T-helper 2 cell (primary cell): ENCODE results near the gene PAXIP1.
"Not testable (repeated sequence)": the region's sequence is repeated elsewhere in the genome, so short reads cannot be mapped to it uniquely, and the experiment has no call there.

Source experiments
- DNase-seq, 5 experiments: peaks; one replicate each; pipeline versions ENCODE4 v3.0.0 to v3.0.0-alpha.2; 2012 to 2022
- total RNA-seq, 2 donors: gene quantifications; one replicate each; lab custom pipeline; 2026; lab: John Stamatoyannopoulos, UW

PAXIP1 gene, protein sequence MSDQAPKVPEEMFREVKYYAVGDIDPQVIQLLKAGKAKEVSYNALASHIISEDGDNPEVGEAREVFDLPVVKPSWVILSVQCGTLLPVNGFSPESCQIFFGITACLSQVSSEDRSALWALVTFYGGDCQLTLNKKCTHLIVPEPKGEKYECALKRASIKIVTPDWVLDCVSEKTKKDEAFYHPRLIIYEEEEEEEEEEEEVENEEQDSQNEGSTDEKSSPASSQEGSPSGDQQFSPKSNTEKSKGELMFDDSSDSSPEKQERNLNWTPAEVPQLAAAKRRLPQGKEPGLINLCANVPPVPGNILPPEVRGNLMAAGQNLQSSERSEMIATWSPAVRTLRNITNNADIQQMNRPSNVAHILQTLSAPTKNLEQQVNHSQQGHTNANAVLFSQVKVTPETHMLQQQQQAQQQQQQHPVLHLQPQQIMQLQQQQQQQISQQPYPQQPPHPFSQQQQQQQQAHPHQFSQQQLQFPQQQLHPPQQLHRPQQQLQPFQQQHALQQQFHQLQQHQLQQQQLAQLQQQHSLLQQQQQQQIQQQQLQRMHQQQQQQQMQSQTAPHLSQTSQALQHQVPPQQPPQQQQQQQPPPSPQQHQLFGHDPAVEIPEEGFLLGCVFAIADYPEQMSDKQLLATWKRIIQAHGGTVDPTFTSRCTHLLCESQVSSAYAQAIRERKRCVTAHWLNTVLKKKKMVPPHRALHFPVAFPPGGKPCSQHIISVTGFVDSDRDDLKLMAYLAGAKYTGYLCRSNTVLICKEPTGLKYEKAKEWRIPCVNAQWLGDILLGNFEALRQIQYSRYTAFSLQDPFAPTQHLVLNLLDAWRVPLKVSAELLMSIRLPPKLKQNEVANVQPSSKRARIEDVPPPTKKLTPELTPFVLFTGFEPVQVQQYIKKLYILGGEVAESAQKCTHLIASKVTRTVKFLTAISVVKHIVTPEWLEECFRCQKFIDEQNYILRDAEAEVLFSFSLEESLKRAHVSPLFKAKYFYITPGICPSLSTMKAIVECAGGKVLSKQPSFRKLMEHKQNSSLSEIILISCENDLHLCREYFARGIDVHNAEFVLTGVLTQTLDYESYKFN
- 13.7 to 23.8 reads per million in 2 donors for total RNA-seq

DNA sequence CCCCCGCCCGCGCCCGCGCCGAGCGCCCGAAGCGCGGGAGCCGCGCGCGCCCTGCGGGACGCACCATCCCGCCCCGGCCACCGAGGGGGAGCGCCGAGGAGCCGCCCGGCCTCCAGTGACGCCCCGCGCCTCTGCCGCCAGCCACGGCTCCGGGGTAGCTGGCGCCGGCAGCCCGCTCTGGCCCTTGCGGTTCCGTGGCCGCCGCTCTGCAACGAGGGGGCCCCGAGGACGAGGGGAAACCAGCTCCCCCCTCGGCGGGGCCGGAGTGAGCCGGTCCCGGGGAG lies at the start of gene PAXIP1:
Gene PAXIP1 (minus strand): TSS at position 33 of the 284 bp plus-strand sequence. CDS start 195 bp downstream, outside the sequence.
- peak in 2 of 5 experiments; percentile 72 to 79 for DNase-seq

DNA sequence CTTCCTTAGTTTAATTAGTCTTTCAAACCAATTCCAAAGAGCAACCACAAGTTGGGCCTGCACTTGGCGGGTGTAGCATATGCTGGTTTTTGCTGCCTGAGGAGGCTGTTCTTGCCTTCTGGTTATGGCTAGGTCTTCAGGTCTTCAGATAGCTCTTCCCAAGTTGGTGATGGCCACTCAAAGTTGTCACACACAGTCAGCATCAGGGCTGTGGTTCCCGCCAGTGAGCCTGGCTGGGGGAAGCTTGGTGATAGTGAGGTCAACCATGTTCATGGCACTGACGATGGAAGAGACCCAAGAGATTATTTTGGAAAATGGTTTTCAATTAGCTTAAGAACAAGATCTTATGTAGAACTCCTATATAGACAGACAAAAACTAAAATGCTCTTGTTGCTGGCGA lies 48.4 kb upstream of the PAXIP1 start:
- DNase-seq, result no peak

DNA sequence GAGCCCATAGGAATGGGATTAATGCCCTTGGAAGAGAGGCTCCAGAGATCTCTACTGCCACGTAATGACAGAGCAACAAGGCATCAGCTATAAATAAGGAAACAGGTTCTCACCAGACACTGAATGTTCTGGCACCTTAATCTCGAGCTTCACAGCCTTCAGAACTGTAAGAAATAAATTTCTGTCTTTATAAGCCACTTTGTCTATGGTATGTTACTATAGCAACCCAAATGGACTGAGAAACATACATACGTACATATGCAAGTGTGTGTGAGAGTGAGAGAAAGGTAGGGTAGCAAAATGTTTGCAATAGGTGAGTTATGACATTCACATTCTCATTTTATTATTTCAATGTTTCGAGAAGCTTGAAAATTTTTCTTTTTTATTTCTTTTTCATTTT lies 45.1 kb upstream of the PAXIP1 start:
- DNase-seq, result no peak

DNA sequence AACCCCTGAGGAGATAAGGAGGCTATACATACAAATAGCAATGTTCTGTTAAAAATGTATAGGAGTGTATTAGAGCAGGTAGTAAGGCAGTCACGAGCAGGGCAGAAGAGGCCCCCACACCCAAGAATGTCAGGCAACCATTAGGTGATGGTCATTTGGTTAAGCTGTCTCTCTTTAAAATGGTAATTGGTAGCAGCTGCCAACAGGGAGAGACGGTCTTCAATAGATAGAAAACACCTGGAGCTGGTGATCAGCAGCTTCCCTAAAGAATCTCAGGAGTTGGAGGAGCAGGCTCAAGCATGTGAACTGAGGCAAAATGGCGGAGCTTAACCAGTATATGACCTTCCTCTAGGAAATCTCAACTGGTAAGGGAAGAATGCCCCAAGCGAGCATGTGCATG lies 40.8 kb upstream of the PAXIP1 start:
- DNase-seq, result no peak

DNA sequence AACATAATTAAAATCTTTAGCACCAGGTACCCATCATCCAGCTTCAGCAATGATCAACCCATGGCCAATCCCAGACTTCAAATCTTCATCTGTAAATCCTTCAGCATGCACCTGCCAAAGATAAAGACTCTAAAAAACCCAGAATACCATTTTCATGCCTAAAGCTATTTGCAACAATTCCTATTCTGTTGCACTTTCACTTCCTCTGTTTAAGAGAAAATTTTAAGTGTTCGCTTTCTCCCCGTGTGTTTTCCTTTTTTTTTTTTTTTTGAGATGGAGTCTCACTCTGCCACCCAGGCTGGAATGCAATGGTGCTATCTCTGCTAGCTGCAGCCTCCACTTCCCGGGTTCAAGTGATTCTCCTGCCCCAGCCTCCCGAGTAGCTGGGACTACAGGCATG lies 35.4 kb upstream of the PAXIP1 start:
- DNase-seq, result no peak

DNA sequence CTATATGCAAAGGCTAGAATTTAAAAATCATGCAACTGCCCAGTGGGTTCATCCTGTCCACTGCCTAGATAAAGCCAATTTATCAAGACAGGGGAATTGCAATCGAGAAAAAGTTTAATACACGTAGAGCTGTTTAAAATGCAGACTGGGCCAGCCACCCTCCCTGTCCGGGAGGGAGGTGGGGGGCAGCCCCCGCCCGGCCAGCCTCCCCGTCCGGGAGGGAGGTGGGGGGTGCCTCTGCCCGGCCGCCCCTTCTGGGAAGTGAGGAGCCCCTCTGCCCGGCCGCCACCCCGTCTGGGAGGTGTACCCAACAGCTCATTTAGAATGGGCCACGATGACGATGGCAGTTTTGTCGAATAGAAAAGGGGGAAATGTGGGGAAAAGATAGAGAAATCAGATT lies 31.6 kb upstream of the PAXIP1 start:
- not testable (repeated sequence) for DNase-seq

DNA sequence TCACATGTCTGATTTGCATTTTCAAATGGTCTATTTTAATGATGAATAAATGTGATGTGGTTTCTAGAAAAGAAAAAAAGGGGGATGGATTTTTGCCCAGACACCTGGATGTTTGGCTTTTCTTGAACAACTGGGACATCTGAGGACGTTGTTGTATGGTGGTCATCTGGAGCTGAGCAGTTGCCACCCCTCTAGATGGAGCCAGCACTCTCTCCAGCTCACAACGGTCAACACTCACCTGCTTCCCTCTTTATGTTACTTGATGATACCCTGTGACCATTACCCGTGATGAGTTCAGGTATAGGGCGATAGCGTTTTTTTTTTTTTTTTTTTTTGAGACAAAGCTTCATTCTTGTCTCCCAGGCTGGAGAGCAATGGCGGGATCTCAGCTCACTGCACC lies 30.1 kb upstream of the PAXIP1 start:
- no peak for DNase-seq

DNA sequence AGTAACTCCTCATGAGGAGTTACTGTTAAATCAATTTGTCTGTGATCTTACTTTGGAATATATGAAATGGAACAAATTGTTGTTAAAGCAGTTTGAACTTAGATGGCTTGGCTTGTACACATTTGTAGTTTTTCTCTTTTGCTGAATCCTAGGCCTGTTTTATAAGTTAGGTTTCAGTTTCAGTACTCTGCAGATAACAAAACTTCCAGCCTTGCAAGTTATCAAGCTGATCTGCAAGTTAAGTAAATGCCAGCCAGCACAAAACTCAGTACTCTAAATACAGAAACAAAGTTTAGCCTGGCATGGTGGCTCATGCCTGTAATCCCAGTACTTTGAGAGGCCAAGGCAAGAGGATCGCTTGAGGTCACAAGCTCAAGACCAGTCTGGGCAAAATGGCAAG lies 25.0 kb upstream of the PAXIP1 start:
- DNase-seq, result peak in 1 of 5 experiments; percentile 71

DNA sequence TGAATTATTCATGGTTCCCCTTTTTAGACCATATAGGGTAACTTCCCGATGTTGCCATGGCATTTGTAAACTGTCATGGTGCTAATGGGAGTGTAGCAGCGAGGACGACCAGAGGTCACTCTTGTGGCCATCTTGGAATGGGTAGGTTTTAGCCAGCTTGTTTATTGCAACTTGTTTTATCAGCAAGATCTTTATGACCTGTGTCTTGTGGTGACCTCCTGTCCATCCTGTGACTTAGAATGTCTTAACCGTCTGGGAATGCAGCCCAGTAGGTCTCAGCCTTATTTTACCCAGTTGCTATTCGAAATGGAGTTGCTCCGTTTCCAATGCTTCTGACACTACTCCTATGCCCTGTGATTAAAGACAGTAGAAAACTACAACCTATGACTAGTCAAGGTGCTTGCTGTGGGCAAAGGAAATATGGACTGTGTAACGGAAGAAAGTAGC lies 18.8 kb upstream of the PAXIP1 start:
- DNase-seq, result no peak

DNA sequence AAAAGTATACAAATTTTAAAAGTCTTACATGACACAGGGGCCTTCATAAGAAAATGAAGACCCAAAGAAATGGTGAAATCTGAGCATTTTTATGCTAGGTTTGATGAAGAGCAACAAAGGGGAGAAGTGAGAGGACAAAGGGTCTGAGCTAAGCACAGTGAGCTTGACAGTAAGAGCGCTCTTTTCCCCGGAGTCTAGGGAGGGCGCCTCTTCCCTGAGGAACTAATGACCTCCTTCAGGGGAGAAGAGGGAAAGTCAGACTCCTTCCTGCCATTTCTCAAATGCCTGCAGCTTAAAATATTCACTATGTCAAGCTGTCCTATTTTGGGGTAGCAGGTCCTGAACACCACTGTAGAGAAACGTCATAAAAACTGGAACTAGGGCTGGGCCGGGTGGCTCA lies 18.1 kb upstream of the PAXIP1 start:
- DNase-seq, result no peak

DNA sequence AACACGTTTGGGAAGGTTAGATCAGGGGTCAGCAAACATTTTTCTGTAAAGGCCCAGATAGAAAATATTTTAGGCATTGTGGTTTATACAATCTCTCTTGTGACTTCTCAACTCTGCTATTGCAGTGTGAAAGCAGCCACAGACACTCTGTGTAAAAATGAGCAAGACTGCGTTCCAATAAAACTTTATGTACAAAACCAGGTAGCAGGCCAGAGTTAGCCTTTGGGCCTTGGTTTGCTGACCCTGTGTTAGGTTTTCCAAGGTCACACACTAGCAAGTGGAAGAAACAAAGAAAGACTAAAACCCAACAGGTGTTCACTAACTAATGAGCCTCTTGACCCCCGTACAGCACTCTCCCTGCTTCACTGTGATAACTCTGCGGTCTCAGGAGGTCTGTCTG lies 14.9 kb upstream of the PAXIP1 start:
- DNase-seq, result no peak

DNA sequence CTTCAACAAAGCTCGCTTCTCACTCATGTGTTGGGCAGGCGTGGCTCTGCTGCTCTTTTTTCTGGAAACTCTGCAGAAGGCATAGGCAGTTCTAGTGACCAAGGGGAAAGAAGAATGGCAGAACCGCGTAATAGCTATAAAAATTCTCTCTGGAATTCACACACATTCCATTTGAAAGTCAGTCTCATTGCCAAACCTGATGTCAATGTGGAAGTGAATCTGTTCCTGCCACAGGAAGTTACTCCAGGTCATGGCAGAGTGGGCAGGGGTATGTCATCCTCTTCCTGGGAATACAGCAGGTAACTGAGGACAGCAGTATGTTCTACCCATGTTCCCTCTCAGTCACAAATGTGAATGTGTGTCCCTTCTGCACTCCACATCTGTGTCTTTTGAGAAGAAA lies 8.2 kb upstream of the PAXIP1 start:
- DNase-seq, result no peak

DNA sequence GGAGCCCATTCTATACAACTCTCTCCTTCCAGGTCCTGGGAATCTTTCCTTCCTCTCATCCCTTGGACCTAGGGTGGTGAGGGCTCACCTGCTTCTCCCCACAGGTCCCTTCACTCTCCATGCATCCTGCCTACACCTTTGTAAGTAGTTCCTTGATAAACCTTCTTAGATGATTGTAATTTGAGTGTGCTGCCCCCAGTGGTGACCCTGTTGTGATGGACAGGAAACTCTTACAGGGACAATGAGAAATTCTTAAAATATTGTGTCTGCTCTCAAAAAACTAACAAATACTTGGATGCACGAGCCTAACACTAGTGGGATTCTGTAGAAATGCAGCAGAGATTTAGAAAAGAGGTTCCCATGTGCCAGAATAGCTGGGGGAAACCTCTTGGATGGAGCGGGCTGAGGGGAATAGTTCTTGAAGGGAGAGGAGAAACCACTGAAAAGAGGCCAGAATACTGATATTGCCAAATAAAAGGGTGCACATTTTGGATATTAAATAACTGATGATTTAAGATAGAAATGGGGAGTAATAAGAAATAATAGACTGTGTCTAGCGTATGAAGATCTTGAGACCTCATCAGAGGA lies 6.7 kb upstream of the PAXIP1 start:
- peak in 1 of 5 experiments; percentile 50 for DNase-seq

DNA sequence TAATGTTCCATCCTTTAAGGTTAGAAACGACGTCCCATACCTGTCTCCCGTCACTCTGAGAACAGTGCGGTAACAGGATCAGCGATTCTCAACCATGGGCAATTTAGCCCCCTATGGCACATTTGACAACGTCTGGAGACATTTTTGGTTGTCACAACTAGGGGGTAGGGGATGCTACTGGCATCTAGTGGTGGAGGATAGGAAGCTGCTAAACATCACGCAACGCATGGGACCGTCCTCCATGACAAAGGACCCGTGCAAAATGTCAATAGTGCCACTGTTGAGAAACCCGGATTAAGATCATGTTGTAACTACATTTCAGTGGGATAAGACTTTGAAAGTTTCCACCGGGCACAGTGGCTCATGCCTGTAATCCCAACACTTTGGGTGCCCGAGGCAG lies 5.0 kb upstream of the PAXIP1 start:
- DNase-seq, result peak in 1 of 5 experiments; percentile 57

DNA sequence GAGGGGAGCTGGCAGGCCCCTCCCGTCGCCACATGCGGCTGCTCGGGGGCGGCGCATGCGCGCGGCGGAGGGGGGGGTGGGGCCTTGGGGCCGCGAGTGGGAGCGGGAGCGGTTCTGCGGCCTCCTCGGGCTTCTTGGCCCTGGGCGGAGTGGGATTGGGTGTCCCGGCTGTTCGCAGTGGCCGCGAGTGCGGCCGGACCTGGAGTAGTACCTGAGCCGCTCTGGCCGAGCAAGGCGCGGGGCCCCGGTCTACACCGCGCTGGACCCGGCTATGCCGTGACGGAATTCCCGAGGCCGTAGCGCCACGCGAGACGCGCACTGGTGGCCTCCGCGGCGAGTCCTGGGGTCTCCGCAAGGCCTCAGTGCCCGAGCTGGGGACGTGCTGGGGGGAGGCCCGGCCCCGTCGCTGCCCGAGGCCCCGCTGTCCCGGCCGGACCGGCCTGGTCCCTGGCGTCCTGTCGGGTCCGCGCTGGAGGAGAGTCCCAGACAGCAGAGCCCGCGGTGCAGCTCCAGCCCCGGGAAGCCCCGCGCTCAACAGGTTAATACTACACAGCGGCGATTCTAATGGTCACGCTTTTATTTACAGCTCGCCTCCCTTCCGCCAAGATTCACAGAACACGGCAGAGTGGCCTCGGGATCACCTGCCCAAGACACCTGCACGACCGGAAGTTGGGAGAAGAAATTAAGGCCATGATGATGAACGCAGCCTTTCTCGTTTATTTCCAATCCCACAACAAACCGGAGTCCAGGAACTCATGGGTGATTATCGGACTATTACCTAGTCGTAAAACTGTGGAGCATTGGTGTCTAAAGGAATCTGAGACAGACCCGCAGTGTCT lies 671 bp upstream of the PAXIP1 start:
- peak; percentile 77 to 89 (median 81) for DNase-seq

DNA sequence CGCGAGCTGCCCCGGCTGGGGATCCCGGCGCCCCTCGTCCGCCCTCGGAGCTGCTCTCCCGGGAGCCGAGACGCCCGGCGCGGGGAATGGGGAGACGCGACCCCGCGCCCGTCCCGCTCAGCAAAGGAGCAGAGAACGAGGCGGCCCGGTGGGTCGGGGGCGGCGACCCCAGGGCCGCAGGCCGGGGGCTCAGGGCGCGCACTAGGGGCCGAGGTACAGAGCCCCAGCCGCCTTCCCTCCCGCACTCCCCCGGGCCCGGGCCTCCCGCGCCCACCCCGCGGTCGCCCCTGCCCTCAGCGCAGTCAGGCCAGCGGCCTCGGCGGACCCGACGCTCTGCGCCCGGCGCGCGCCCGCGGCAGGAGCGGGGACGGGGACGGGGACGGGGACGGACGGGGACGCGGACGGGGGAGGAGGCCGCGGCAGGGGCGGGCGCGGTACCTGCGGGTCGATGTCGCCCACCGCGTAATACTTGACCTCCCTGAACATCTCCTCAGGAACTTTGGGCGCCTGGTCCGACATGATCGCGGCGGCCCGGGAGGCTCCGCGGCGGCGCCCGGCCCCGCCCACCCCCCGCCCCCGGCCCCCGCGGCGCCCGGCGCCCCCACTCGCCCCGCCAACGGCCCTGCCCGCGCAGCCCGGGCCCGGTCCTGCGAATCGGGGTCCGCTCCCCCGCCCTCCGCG lies 373 bp downstream of the PAXIP1 start:
- DNase-seq, result peak in 3 of 5 experiments; percentile 49 to 63 (median 62)

DNA sequence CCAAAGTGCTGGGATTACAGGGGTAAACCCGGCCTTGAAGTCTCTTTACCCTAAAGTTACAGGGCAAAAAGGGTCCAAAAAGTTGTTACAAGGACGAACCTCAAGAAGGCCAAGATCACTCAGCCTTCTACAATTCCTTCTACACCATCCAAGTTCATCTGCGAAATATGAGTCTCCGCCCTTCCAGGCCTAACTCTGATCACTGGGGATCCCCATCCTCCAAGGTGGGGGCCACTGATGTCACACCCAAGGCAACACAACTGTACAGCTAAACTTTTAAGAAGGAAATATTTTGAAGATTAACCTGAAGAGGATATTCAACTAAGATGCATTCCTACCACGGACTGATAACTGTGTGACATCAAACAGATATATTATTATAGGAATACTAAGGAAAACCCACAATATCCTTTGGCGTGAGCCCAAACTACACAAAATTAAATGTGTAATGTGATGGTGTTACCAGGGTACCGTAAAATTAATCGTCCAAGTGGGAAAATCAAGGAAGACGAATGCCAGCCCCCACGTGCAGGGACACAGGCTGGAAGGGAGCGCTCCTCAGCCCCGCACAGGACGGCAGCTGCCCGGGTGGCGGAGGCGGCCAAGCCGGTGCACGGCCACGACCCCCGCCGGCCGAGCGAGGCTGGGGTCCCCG lies 1.0 kb downstream of the PAXIP1 start:
- DNase-seq, result peak in 1 of 5 experiments; percentile 32

DNA sequence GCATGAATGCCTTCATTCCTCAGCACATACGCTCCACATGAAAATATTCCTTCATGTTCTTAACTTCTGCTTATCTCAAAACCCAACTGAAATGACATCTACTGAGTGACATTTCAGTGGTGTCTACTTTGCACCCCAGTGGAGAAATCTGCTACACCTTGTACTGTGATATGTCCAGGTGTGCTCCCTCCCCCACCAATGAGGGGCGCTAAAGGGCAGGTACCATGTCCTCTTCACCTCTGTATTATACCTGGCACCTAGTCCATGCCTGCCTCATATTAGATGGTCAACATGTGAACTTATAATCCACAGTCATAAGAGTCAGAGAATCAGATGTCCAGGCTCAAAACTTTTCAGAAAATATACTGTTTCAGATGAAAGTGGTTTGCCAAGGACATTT lies 2.1 kb downstream of the PAXIP1 start:
- DNase-seq, result peak in 1 of 5 experiments; percentile 32

DNA sequence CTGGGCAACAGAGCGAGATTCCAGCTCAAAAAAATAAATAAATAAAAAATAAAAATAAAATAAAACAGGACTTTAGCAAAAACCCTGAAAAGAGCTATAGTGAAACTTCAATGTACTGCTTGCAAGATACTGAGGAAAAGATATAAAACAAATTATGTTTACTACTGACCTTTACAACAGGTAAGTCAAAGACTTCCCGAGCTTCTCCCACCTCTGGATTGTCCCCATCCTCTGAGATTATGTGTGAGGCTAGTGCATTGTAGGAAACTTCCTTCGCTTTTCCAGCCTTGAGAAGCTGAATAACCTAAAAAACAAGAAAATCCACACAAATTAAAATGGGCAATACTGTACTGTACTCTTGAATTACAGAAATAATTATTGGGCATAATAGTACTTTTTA lies 4.4 kb downstream of the PAXIP1 start:
- DNase-seq, result no peak

DNA sequence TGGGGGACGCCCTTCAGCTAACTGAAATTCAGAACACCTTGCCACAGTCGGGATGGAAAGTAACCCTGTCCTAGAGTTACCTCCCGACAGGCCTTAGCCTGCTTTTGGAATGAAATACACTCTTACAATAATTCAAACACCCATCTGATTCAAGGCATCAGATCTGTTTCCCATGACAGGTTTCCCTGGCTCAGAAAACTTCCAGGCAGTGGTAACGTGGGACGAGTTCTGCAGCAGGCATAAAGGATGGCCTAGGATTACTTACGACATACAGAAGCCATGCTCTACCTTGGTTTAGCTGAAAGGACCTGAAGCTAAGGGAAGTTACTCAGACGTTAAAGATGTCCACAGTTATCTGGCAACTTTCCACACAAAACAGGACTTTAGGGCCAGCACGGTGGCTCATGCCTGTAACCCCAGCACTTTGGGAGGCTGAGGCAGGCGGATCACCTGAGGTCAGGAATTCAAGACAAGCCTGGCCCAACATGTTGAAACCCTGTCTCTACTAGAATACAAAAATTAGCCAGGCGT lies 5.0 kb downstream of the PAXIP1 start:
- no peak for DNase-seq

DNA sequence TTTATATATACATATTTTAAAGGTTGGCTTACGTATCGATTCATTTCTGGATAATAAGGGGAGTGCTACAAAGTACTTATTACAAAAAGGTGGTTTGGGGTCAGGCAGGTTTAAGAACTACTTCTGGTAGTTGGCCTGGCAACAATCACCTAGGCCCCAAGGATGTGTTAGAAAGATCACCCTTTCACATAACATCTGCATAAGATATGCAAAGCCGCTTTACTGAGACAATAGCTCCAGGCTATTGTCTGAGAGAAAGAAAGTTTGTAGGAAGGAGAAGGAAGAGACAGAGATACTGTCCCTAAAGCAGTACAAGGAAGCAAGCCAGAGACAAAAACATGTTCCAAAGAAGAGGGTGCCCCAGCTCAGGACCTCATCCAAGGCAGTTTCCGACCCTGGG lies 6.2 kb downstream of the PAXIP1 start:
- no peak for DNase-seq
